ENCODE data around the gene RXFP1.

DNA sequence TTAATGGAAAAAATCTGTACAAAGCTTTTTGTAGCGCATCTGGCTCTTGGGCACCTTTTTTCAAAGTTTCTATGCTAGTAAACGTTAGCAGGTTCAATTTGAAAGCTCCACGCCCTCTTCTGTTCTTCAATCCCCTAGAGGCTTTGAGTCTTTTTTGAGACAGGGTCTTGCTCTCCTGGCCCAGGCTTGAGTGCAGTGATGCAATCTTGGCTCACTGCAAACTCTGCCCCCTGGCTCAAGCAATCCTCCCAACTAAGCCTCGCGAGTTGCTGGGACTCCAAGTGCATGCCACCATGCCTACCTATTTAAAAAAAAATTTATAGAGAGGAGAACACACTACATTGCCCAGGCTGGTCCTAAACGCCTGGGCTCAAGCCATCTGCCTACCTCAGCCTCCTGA lies 9.2 kb downstream of the RXFP1 start:
- TF ChIP-seq, protein P1, sequence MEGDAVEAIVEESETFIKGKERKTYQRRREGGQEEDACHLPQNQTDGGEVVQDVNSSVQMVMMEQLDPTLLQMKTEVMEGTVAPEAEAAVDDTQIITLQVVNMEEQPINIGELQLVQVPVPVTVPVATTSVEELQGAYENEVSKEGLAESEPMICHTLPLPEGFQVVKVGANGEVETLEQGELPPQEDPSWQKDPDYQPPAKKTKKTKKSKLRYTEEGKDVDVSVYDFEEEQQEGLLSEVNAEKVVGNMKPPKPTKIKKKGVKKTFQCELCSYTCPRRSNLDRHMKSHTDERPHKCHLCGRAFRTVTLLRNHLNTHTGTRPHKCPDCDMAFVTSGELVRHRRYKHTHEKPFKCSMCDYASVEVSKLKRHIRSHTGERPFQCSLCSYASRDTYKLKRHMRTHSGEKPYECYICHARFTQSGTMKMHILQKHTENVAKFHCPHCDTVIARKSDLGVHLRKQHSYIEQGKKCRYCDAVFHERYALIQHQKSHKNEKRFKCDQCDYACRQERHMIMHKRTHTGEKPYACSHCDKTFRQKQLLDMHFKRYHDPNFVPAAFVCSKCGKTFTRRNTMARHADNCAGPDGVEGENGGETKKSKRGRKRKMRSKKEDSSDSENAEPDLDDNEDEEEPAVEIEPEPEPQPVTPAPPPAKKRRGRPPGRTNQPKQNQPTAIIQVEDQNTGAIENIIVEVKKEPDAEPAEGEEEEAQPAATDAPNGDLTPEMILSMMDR (conservative IDR thresholded peaks at IDR 0.05 in 1 of 2, IDR thresholded peaks at IDR 0.05 in 1 of 2; ENCODE audit: extremely low read depth in 1 of 2, insufficient read depth in 1 of 2, low read depth in 1 of 2, low read length in 2 of 2): no peak
- no peak for TF ChIP-seq EZH2 (IDR thresholded peaks at IDR 0.05; ENCODE audit: borderline replicate concordance, low read length)

Measured in mammary epithelial cell (primary cell).